A549 (cell line): ENCODE measurements around the gene ZBTB42. TPM values are rescaled to one million over a fixed set of nuclear protein-coding genes. Genes with fewer than 3 reads are reported as not detected.

Source experiments
- ATAC-seq, 2 experiments: fragments of 200-7000 bp in 1 of 2; fragments of >200 bp in 1 of 2; cut with Nextera tagmentation in 1 of 2; cut with Tn5 transposase in 1 of 2; 3 replicates each; pipeline versions ENCODE4 v1.8.0 to v1.9.1; 2018 to 2020; ENCODE audit warnings: mild to moderate bottlenecking in 1 of 2, moderate library complexity in 1 of 2
- CTCF ChIA-PET: fragments of 300-600 bp; sonication (Branson Sonifier 250); formaldehyde crosslinking; extraction: SDS; loops from one replicate; lab custom pipeline; 2021; ENCODE audit warnings: antibody characterized with exemption, inconsistent platforms; lab: Yijun Ruan, JAX
- POLR2A ChIA-PET: fragments of 350-600 bp; formaldehyde crosslinking; extraction: SDS; loops from one replicate; lab custom pipeline; 2021; ENCODE audit warnings: antibody characterized with exemption, inconsistent platforms; lab: Yijun Ruan, JAX
- DNase-seq, 2 experiments: peaks; one replicate each; pipeline versions ENCODE4 v3.0.0 to v3.0.0-alpha.2; 2011 to 2016; ENCODE audit warnings: low read depth in 1 of 2, low spot score in 1 of 2
- FAIRE-seq: peaks from 2 replicates; lab custom pipeline; 2011; peaks lifted over from hg19 to GRCh38; lab: Jason Lieb, UNC
- H3K27ac ChIP-seq, 2 experiments: fragments of >200 bp; sonication (Bioruptor Twin); formaldehyde crosslinking; 3 replicates each; pipeline ENCODE4 v1.5.1; 2016 to 2017
- H3K4me1 ChIP-seq: fragments of >200 bp; sonication (Bioruptor Twin); formaldehyde crosslinking; 3 replicates; pipeline ENCODE4 v1.6.1; 2016
- H3K4me2 ChIP-seq: fragments of >200 bp; sonication (Bioruptor Twin); formaldehyde crosslinking; 3 replicates; pipeline ENCODE4 v1.6.1; 2016
- H3K4me3 ChIP-seq: fragments of >200 bp; sonication (Bioruptor Twin); formaldehyde crosslinking; 3 replicates; pipeline ENCODE4 v1.5.1; 2016
- H3K9me3 ChIP-seq: fragments of >200 bp; sonication (Bioruptor Twin); formaldehyde crosslinking; 3 replicates; pipeline ENCODE4 v1.6.1; 2016
- CEBPB ChIP-seq, 2 experiments: fragments of >200 bp in 1 of 2; sonication (Bioruptor Twin) in 1 of 2; formaldehyde crosslinking in 1 of 2; IDR thresholded peaks; 2 replicates each; pipeline ENCODE4 v1.6.1; 2012 to 2016
- EP300 ChIP-seq, 2 experiments: fragments of >200 bp; sonication (Bioruptor Twin); formaldehyde crosslinking; IDR thresholded peaks; 2 replicates in 1 of 2; 3 replicates in 1 of 2; pipeline ENCODE4 v1.6.1; 2016 to 2017
- HEYL ChIP-seq: fragments of 250-450 bp; sonication (Bioruptor Pico); IDR thresholded peaks from 2 replicates; pipeline ENCODE4 v1.8.0; 2021; ENCODE audit warnings: mild to moderate bottlenecking, moderate library complexity
- HOXA7 ChIP-seq: fragments of 250-450 bp; sonication (Bioruptor Pico); IDR thresholded peaks from 2 replicates; pipeline ENCODE4 v1.5.0; 2020; ENCODE audit warnings: mild to moderate bottlenecking, moderate library complexity
- KDM1A ChIP-seq: fragments of 200-600 bp; sonication (generic); IDR thresholded peaks from 2 replicates; pipeline ENCODE4 v1.6.1; 2016; ENCODE audit warnings: low read depth, mild to moderate bottlenecking
- MAFK ChIP-seq: fragments of 450-650 bp; IDR thresholded peaks from 2 replicates; pipeline ENCODE4 v1.6.1; 2014; ENCODE audit not compliant: partially characterized antibody
- MYC ChIP-seq: IDR thresholded peaks from 2 replicates; pipeline ENCODE4 v1.6.1; 2012; ENCODE audit warnings: mild to moderate bottlenecking, inconsistent platforms, low read length, improper control_type of control experiment, borderline replicate concordance
- RAD21 ChIP-seq, 2 experiments: fragments of >200 bp in 1 of 2; sonication (Bioruptor Twin) in 1 of 2; formaldehyde crosslinking in 1 of 2; IDR thresholded peaks in 1 of 2; conservative IDR thresholded peaks in 1 of 2; 2 replicates in 1 of 2; 3 replicates in 1 of 2; pipeline ENCODE4 v1.6.1; 2012 to 2018; ENCODE audit warnings: inconsistent platforms in 1 of 2
- RFX5 ChIP-seq: fragments of 450-650 bp; IDR thresholded peaks from 2 replicates; pipeline ENCODE4 v1.7.1; 2014; ENCODE audit warnings: antibody characterized with exemption, mild to moderate bottlenecking, moderate library complexity
- SMC3 ChIP-seq: fragments of >200 bp; sonication (Bioruptor Twin); formaldehyde crosslinking; IDR thresholded peaks from 3 replicates; pipeline ENCODE4 v1.6.1; 2018; ENCODE audit warnings: inconsistent platforms
- ZSCAN20 ChIP-seq: fragments of 250-450 bp; sonication (Bioruptor Pico); IDR thresholded peaks from 2 replicates; pipeline ENCODE4 v1.8.0; 2022; ENCODE audit warnings: mild to moderate bottlenecking, moderate library complexity
- WGBS: methylation state at CpG from one replicate; pipeline ENCODE4 v1.1.6; 2017; ENCODE audit errors: missing lambda C conversion rate; 5-methylcytosine and 5-hydroxymethylcytosine counted together
- polyA plus RNA-seq, 4 experiments: library from polyadenylated mRNA; depleted of rRNA in 3 of 4; stranded (reverse); fragments of >200 nt; fragmentation: RNase III in 1 of 4; extraction: RNeasy Plus Mini Kit Qiagen cat#74134 plus additional on column Dnase treatment in 1 of 4; gene quantifications; 2 replicates in 3 of 4; 3 replicates in 1 of 4; pipeline ENCODE4 v1.2.3, GENCODE V29; 2011 to 2017
- TF ChIP-seq, protein P1 (sequence below): IDR thresholded peaks from 2 replicates; pipeline ENCODE4 v1.6.1; 2012
- TF ChIP-seq, protein P2 (sequence below): fragments of 250-450 bp; sonication (Bioruptor Pico); IDR thresholded peaks from 2 replicates; pipeline ENCODE4 v1.5.0; 2020; ENCODE audit warnings: low read depth, mild to moderate bottlenecking, moderate library complexity
- TF ChIP-seq, protein P3 (sequence below): fragments of >200 bp; sonication (Bioruptor Twin); formaldehyde crosslinking; IDR thresholded peaks from 3 replicates; pipeline ENCODE4 v1.5.1; 2016
- TF ChIP-seq, protein P4 (sequence below): IDR thresholded peaks from 2 replicates; pipeline ENCODE4 v1.6.1; 2012

The ZBTB42 gene
- polyA plus RNA-seq, 2 of the 4 experiments (the other 2 are of a cell fraction): 1.6 to 2.6 TPM

DNA sequence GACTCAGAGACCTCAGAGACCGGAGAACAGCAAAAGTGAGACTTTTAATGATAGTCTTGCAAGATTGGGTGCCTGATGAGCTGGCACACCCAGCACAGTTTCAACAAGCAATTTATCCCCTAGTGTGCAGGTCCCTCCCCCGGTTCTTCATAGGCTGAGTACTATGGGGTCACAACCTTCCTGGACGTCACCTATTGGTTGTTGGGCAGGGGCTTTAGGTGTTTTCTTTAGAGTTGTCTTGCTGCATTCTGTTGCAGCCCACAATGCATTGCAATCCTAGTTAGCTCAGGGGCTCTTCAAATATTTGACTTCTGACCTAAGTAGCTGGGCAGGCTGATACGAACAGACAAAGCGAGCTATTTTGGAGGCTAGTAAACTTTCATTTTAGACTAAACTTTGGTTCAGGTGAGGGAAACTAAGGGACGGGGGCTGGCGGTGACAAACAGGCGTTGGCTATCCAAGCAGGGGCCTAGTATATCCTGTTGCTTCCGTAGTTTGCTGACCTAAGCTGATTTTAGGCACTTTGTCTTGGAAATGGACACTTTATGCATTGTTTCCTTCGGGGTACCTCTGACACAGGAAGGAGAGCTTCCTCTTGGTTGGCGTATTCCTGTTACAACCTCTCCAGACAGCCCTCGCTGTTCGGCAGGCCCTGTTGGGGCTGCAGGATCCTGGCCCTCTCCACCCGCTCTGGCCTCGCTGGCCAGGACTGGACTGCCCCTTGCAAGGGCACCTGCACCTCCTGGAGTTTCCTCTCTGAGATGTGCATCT is 33.9 kb upstream of the ZBTB42 start:
- Histone ChIP-seq H3K4me1 (peaks cover 14% of the 10 kb centered on the region), H3K4me3 (no peak overlapping the region), H3K4me2 (no peak overlapping the region), H3K27ac (no peak overlapping the region), H3K9me3 (peaks cover 2% of the 10 kb centered on the region; the same call in 1 of the 3 replicates)
- ATAC-seq (no peak), DNase-seq (no peak), FAIRE-seq (no peak)
- WGBS: 89% methylated on average over 15 of the region's 15 CpGs
- POLR2A ChIA-PET: no interaction called here
- CTCF ChIA-PET: interaction anchor here (0.9 to 9.3 kb wide), 7 partner anchors 8 to 59 kb away, joined by 3 to 88 read pairs (median 6); partner anchors contain the start of gene ADSS1
- peak; percentile 86 for TF ChIP-seq MAFK
- TF ChIP-seq RFX5: no peak

DNA sequence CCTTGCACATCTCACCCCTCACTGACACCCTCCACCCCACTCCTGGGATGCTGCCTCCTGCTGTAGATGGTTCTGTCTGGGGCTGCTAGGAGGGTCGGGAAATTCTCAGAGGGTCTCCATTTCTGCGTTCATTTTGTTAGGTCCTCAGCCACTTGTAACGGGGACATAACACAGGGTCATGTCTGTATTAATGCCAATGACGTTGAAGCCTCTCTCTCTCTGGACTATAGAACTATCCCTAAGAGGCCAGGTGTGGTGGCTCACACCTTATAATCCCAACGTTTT is 33.3 kb upstream of the ZBTB42 start:
- ATAC-seq (no peak), DNase-seq (no peak), FAIRE-seq (no peak)
- ChIA-PET CTCF (interaction anchor here (0.5 to 9.3 kb wide), 23 partner anchors 9 to 1905 kb away, joined by 3 to 88 read pairs (median 6); partner anchors contain the start of genes ADSS1 and SIVA1), POLR2A (no interaction called here)
- Histone ChIP-seq H3K9me3 (peaks cover 2% of the 10 kb centered on the region; the same call in 1 of the 3 replicates), H3K4me3 (no peak overlapping the region), H3K4me2 (no peak overlapping the region), H3K27ac (no peak overlapping the region), H3K4me1 (peaks cover 14% of the 10 kb centered on the region)
- 65% methylated on average over 5 of the region's 5 CpGs for WGBS
- TF ChIP-seq ZSCAN20 (CRISPR knock-in tag) (no peak), CEBPB (IDR thresholded peaks at IDR 0.05) (no peak), HEYL (no peak), KDM1A (no peak), MYC (no peak)
- TF ChIP-seq, protein P1, sequence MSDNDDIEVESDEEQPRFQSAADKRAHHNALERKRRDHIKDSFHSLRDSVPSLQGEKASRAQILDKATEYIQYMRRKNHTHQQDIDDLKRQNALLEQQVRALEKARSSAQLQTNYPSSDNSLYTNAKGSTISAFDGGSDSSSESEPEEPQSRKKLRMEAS: no peak
- TF ChIP-seq, protein P2, sequence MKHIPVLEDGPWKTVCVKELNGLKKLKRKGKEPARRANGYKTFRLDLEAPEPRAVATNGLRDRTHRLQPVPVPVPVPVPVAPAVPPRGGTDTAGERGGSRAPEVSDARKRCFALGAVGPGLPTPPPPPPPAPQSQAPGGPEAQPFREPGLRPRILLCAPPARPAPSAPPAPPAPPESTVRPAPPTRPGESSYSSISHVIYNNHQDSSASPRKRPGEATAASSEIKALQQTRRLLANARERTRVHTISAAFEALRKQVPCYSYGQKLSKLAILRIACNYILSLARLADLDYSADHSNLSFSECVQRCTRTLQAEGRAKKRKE: no peak

DNA sequence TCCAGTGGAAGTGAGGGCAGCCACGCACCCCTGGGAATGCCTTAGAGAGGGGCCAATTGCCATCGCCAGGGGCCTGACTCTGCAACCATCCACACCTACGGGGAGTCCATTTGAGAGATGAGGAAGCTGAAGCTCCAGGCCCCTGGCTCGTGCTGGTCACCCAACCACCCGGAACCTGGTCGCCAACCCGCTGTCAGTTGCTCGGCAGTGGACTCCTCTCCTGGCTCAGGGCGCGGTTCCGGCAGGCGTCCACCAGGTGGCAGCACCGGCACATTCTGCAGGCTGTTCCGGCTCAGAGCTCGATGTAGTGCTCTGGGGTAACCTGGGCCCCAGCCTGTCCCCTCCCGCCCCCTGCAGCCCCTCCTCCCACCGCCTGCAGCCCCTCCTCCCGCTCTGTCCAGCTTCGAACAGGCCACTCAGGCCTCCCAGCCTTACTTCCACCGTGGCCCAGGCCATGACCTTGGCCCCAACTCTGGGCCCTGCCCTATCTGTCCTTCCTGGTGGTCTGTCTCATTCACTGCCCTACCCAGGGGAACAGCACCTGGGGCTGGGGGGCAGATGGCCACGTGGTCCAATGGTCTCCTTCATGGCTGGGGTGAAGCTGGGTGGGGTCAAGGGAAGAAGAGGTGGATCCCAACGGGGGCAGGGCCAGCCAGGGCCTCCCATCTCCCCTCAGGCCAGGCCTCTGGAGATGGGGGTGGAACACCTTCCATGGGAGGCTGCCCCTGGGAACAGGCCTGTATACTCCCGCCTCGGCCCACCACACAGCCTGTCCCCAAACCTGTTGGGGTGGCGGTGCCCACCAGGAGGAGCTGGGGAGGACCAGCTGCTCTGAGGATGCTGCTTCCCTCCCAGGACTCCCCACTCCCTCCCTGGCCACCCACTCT is 32.2 kb upstream of the ZBTB42 start:
- POLR2A ChIA-PET: interaction anchor here (1.5 kb wide), 1 partner anchor 57 kb away, joined by 3 read pairs; no protein-coding TSS in a partner anchor

More for the DNA sequence above, 32.2 kb upstream of the ZBTB42 start:
- peak overlapping the region; percentile 55 to 82; a peak in 4 of 6 replicates for H3K27ac ChIP-seq
- peak overlapping the region; percentile 41 for H3K4me2 ChIP-seq
- peak; percentile 83 for TF ChIP-seq SMC3
- TF ChIP-seq, protein P1: 0 out of 2 replicates have a peak, but pooled peaks have one; percentile 42
- TF ChIP-seq, protein P3, sequence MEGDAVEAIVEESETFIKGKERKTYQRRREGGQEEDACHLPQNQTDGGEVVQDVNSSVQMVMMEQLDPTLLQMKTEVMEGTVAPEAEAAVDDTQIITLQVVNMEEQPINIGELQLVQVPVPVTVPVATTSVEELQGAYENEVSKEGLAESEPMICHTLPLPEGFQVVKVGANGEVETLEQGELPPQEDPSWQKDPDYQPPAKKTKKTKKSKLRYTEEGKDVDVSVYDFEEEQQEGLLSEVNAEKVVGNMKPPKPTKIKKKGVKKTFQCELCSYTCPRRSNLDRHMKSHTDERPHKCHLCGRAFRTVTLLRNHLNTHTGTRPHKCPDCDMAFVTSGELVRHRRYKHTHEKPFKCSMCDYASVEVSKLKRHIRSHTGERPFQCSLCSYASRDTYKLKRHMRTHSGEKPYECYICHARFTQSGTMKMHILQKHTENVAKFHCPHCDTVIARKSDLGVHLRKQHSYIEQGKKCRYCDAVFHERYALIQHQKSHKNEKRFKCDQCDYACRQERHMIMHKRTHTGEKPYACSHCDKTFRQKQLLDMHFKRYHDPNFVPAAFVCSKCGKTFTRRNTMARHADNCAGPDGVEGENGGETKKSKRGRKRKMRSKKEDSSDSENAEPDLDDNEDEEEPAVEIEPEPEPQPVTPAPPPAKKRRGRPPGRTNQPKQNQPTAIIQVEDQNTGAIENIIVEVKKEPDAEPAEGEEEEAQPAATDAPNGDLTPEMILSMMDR: peak; percentile 82
- no peak for TF ChIP-seq HOXA7 (CRISPR knock-in tag)
- TF ChIP-seq, protein P4, sequence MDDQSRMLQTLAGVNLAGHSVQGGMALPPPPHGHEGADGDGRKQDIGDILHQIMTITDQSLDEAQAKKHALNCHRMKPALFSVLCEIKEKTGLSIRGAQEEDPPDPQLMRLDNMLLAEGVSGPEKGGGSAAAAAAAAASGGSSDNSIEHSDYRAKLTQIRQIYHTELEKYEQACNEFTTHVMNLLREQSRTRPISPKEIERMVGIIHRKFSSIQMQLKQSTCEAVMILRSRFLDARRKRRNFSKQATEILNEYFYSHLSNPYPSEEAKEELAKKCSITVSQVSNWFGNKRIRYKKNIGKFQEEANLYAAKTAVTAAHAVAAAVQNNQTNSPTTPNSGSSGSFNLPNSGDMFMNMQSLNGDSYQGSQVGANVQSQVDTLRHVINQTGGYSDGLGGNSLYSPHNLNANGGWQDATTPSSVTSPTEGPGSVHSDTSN: peak; percentile 14; the same call in 1 of the 2 replicates
- TF ChIP-seq CEBPB (IDR thresholded peaks at IDR 0.05): no peak
- no peak for TF ChIP-seq EP300 (IDR thresholded peaks at IDR 0.05)
- peak; percentile 83 to 91 for TF ChIP-seq RAD21 (conservative IDR thresholded peaks at IDR 0.05 in 1 of 2, IDR thresholded peaks at IDR 0.05 in 1 of 2)
- no peak overlapping the region for H3K4me3 ChIP-seq
- peaks cover 2% of the 10 kb centered on the region; the same call in 1 of the 3 replicates for H3K9me3 ChIP-seq
- CTCF ChIA-PET: interaction anchor here (0.5 to 9.3 kb wide), 47 partner anchors 9 to 305 kb away, joined by 3 to 88 read pairs (median 5); partner anchors contain the start of genes ADSS1, SIVA1 and ZBTB42
- H3K4me1 ChIP-seq: peaks cover 14% of the 10 kb centered on the region
- DNase-seq (peak; percentile 74 to 86), FAIRE-seq (no peak), ATAC-seq (peak; percentile 87 to 95)
- WGBS: 36% methylated on average over 11 of the region's 25 CpGs
